HepG2 (cell line): Measurements from ENCODE around the gene DNAJB8. TPM values are rescaled to one million over a fixed set of nuclear protein-coding genes. Genes with fewer than 3 reads are reported as not detected.

Experiments
- ATAC-seq: fragments of 200-7000 bp; cut with Tn5 transposase; 3 replicates; pipeline ENCODE4 v1.9.1; 2020; ENCODE audit warnings: mild to moderate bottlenecking, moderate library complexity
- BruUV-seq: library from RNA; stranded (reverse); fragments of 400-500 nt; replicated peaks from 2 replicates; lab custom pipeline; 2021; lab: Mats Ljungman, UMichigan
- CTCF ChIA-PET: fragments of 300-600 bp; formaldehyde crosslinking; extraction: SDS; loops from one replicate; lab custom pipeline; 2021; ENCODE audit warnings: low total read pairs, inconsistent platforms, low intra/inter-chr PET ratio; lab: Yijun Ruan, JAX
- POLR2A ChIA-PET: fragments of 350-600 bp; sonication (Branson Sonifier 250); formaldehyde crosslinking; loops from one replicate; lab custom pipeline; 2020; ENCODE audit warnings: antibody characterized with exemption, inconsistent platforms; lab: Yijun Ruan, JAX
- DNase-seq: peaks from one replicate; pipeline ENCODE4 v3.0.0-alpha.2; 2015; ENCODE audit warnings: low spot score
- FAIRE-seq: peaks from 3 replicates; lab custom pipeline; 2011; peaks lifted over from hg19 to GRCh38; lab: Jason Lieb, UNC
- H2AFZ ChIP-seq: one replicate; pipeline ENCODE4 v1.6.1; 2011; ENCODE audit warnings: low read length, inconsistent platforms
- H3K27ac ChIP-seq: fragments of 300-600 bp; 3 replicates; pipeline ENCODE4 v1.8.0; 2011; ENCODE audit warnings: mixed run types, mild to moderate bottlenecking, mixed read lengths, low read length, inconsistent platforms; ENCODE audit not compliant: insufficient read depth; ENCODE audit errors: extremely low read length
- H3K27me3 ChIP-seq, 2 experiments: fragments of 200-600 bp in 1 of 2; 2 replicates in 1 of 2; 3 replicates in 1 of 2; pipeline versions ENCODE4 v1.6.0 to v1.8.0; 2011; ENCODE audit warnings: low read length in 2 of 2, mild to moderate bottlenecking in 2 of 2, moderate library complexity in 2 of 2, inconsistent platforms in 1 of 2; ENCODE audit not compliant: insufficient read depth in 2 of 2, control insufficient read depth in 1 of 2
- H3K36me3 ChIP-seq, 2 experiments: fragments of 200-600 bp in 1 of 2; replicated peaks in 1 of 2; 2 replicates in 1 of 2; 3 replicates in 1 of 2; pipeline versions ENCODE4 v1.5.1 to v1.8.0; 2011; ENCODE audit warnings: low read length in 2 of 2, inconsistent platforms in 1 of 2; ENCODE audit not compliant: insufficient read depth in 2 of 2, control insufficient read depth in 1 of 2
- H3K4me1 ChIP-seq: 2 replicates; pipeline ENCODE4 v1.5.1; 2012; ENCODE audit warnings: low read length, inconsistent platforms; ENCODE audit not compliant: insufficient read depth
- H3K4me2 ChIP-seq: 2 replicates; pipeline ENCODE4 v1.6.0; 2011; ENCODE audit warnings: low read depth, low read length, inconsistent platforms
- H3K4me3 ChIP-seq, 3 experiments: fragments of 200-600 bp in 1 of 3; sonication (generic), shearing (Covaris generic) in 1 of 3; replicated peaks in 1 of 3; 2 replicates each; pipeline ENCODE4 v1.5.1; 2011 to 2016; ENCODE audit warnings: low read length in 3 of 3, inconsistent platforms in 2 of 3, low read depth in 2 of 3, mild to moderate bottlenecking in 2 of 3, control low read depth in 1 of 3, mixed read lengths in 1 of 3; ENCODE audit not compliant: insufficient read depth in 1 of 3
- H3K79me2 ChIP-seq: one replicate; pipeline ENCODE4 v1.6.1; 2011; ENCODE audit warnings: low read length, inconsistent platforms; ENCODE audit not compliant: insufficient read depth
- H3K9ac ChIP-seq: 2 replicates; pipeline ENCODE4 v1.6.0; 2011; ENCODE audit warnings: mild to moderate bottlenecking, low read depth, low read length, inconsistent platforms; ENCODE audit not compliant: insufficient read depth
- H3K9me3 ChIP-seq: 2 replicates; pipeline ENCODE4 v1.5.1; 2012; ENCODE audit warnings: mild to moderate bottlenecking, low read length
- H4K20me1 ChIP-seq: 2 replicates; pipeline ENCODE4 v1.6.0; 2011; ENCODE audit warnings: inconsistent platforms, mild to moderate bottlenecking, low read length, moderate library complexity; ENCODE audit not compliant: insufficient read depth
- ASH2L ChIP-seq: fragments of 300-600, 200-600 bp; sonication (generic); IDR thresholded peaks from 2 replicates; pipeline ENCODE4 v1.7.0; 2017; ENCODE audit warnings: low read depth, mild to moderate bottlenecking, moderate library complexity, mixed read lengths, low read length; ENCODE audit not compliant: insufficient read length
- CBFB ChIP-seq: sonication (generic); formaldehyde crosslinking; IDR thresholded peaks from 2 replicates; pipeline ENCODE4 v1.4.0; 2020; ENCODE audit warnings: missing genetic modification reagents
- CCDC6 ChIP-seq: sonication (generic); formaldehyde crosslinking; IDR thresholded peaks from 2 replicates; pipeline ENCODE4 v1.8.1; 2022; ENCODE audit warnings: mild to moderate bottlenecking, missing genetic modification reagents, moderate library complexity
- KLF9 ChIP-seq: IDR thresholded peaks from 2 replicates; pipeline ENCODE4 v1.6.1; 2016; ENCODE audit warnings: low read depth
- KMT2B ChIP-seq: IDR thresholded peaks from 2 replicates; pipeline ENCODE4 v1.6.1; 2016; ENCODE audit warnings: missing genetic modification reagents, missing compliant biosample characterization
- NFE2L2 ChIP-seq: fragments of 150-350 bp; IDR thresholded peaks from 2 replicates; pipeline ENCODE4 v1.6.1; 2014; ENCODE audit warnings: low read length
- PAX8 ChIP-seq: sonication (generic); formaldehyde crosslinking; IDR thresholded peaks from 2 replicates; pipeline ENCODE4 v1.8.0; 2022; ENCODE audit warnings: mild to moderate bottlenecking, missing genetic modification reagents, borderline replicate concordance
- PHB2 ChIP-seq: fragments of 450-650 bp; IDR thresholded peaks from 2 replicates; pipeline ENCODE4 v1.6.1; 2018; ENCODE audit not compliant: partially characterized antibody
- PHF8 ChIP-seq: sonication (generic); formaldehyde crosslinking; IDR thresholded peaks from 2 replicates; pipeline ENCODE4 v1.5.0; 2020; ENCODE audit warnings: missing genetic modification reagents
- PITX1 ChIP-seq: sonication (generic); formaldehyde crosslinking; IDR thresholded peaks from 2 replicates; pipeline ENCODE4 v1.5.1; 2020; ENCODE audit warnings: mild to moderate bottlenecking, missing genetic modification reagents
- REXO4 ChIP-seq: sonication (generic); formaldehyde crosslinking; IDR thresholded peaks from 2 replicates; pipeline ENCODE4 v1.8.0; 2022; ENCODE audit warnings: missing genetic modification reagents, mild to moderate bottlenecking, borderline replicate concordance
- ZFYVE20 ChIP-seq: sonication (generic); formaldehyde crosslinking; IDR thresholded peaks from 2 replicates; pipeline ENCODE4 v1.8.0; 2023; ENCODE audit warnings: low read depth, mild to moderate bottlenecking, moderate library complexity, missing genetic modification reagents, borderline replicate concordance
- ZNF331 ChIP-seq: sonication (generic); formaldehyde crosslinking; IDR thresholded peaks from 2 replicates; pipeline ENCODE4 v1.4.0; 2020; ENCODE audit warnings: missing genetic modification reagents
- ZNF530 ChIP-seq: sonication (generic); formaldehyde crosslinking; IDR thresholded peaks from 2 replicates; pipeline ENCODE4 v1.5.0; 2020; ENCODE audit warnings: low read depth, mild to moderate bottlenecking, missing genetic modification reagents
- ZNF790 ChIP-seq: sonication (generic); formaldehyde crosslinking; IDR thresholded peaks from 2 replicates; pipeline ENCODE4 v1.8.0; 2022; ENCODE audit warnings: missing genetic modification reagents, mild to moderate bottlenecking, borderline replicate concordance
- WGBS: methylation state at CpG from one replicate; pipeline ENCODE4 v1.1.6; 2017; ENCODE audit warnings: low lambda C conversion rate; 5-methylcytosine and 5-hydroxymethylcytosine counted together
- in situ Hi-C: cut with HindIII; loops from 2 replicates; pipeline ENCODE4 v1.10.0; 2017; ENCODE audit warnings: low pct_unique_long_range_greater_than_20kb; ENCODE audit not compliant: extremely low pct_ligation_motif_present
- intact Hi-C: fragments of 100-400 bp; cut with micrococcal nuclease; formaldehyde crosslinking; loops from one replicate; pipeline ENCODE4 v1.10.0; 2022; ENCODE audit not compliant: unreplicated experiment
- polyA plus RNA-seq, 8 experiments: library from polyadenylated mRNA; depleted of rRNA in 3 of 8; stranded (reverse) in 7 of 8; unstranded in 1 of 8; fragments of >200 nt; fragmentation: Illumina TruSeq in 4 of 8; extraction: Trizol in 4 of 8; gene quantifications; 2 replicates each; pipeline versions ENCODE4 v1.2.1 to v1.2.3, GENCODE V29; 2011 to 2016; ENCODE audit warnings: low read depth in 4 of 8, missing spikeins in 1 of 8, mixed read lengths in 1 of 8; ENCODE audit not compliant: insufficient read depth in 1 of 8
- total RNA-seq, 5 experiments: library from RNA; depleted of rRNA; stranded (reverse); fragments of >200 nt; fragmentation: Illumina TruSeq; extraction: Trizol; gene quantifications; 2 replicates each; pipeline ENCODE4 v1.2.3, GENCODE V29; 2016; ENCODE audit warnings: low read depth in 1 of 5
- TF ChIP-seq, protein P1 (sequence below): sonication (generic); formaldehyde crosslinking; IDR thresholded peaks from 2 replicates; pipeline ENCODE4 v1.4.0; 2020; ENCODE audit warnings: missing genetic modification reagents, borderline replicate concordance
- TF ChIP-seq, protein P2 (sequence below): sonication (generic); formaldehyde crosslinking; IDR thresholded peaks from 2 replicates; pipeline ENCODE4 v1.5.0; 2020; ENCODE audit warnings: mild to moderate bottlenecking, missing genetic modification reagents
- TF ChIP-seq, protein P3 (sequence below): IDR thresholded peaks from 2 replicates; pipeline ENCODE4 v1.6.1; 2016; ENCODE audit warnings: low read depth
- TF ChIP-seq, protein P4 (sequence below): sonication (generic); formaldehyde crosslinking; IDR thresholded peaks from 2 replicates; pipeline ENCODE4 v1.8.0; 2022; ENCODE audit warnings: mild to moderate bottlenecking, missing genetic modification reagents, moderate library complexity

Gene DNAJB8
- total and polyA plus RNA-seq, 2 of the 13 experiments (the other 11 are each of a cell fraction or from before 2014, with no cell fraction given): not detected

DNA sequence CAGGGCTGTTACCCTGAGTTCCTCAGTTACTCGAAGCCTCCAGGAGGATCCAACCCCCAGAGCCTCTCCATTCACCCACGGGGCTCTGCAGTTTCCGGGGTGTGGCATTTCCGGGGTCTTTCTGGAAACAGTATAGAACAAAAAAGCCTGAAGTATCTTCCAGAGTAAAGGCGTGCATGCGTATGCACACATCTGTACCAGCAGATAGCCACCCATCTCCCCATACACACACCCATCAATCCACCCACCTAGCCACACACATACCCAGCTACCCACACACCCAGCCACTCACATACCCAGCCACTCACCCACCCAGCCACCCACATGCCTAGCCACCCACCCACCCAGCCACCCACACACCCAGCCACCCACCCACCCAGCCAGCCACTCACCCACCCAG is 2.9 kb upstream of the DNAJB8 start:
- no peaks in the 10 kb centered on the region for H3K4me1 ChIP-seq
- no peaks in the 10 kb centered on the region for H4K20me1 ChIP-seq
- H3K4me2 ChIP-seq: no peak overlapping the region
- 10% methylated on average over 4 of the region's 6 CpGs for WGBS
- H3K27me3 ChIP-seq: peaks cover 18 to 94% of the 10 kb centered on the region in 2 experiments
- ChIA-PET POLR2A (no interaction called here), CTCF (no interaction called here)
- FAIRE-seq (no peak), DNase-seq (no peak), ATAC-seq (no peak)
- intact Hi-C loops: no loop called here
- H3K4me3 ChIP-seq: no peak overlapping the region
- no TSS peak for BruUV-seq
- in situ Hi-C loops: no loop called here
- H3K27ac ChIP-seq: no peak overlapping the region
- no peaks in the 10 kb centered on the region for H3K79me2 ChIP-seq
- TF ChIP-seq KMT2B (CRISPR knock-in tag): no peak
- no peak for TF ChIP-seq CBFB (CRISPR knock-in tag)
- TF ChIP-seq ZFYVE20 (CRISPR knock-in tag): no peak
- no peak for TF ChIP-seq KLF9 (CRISPR knock-in tag)
- TF ChIP-seq REXO4: no peak
- TF ChIP-seq, protein P1, sequence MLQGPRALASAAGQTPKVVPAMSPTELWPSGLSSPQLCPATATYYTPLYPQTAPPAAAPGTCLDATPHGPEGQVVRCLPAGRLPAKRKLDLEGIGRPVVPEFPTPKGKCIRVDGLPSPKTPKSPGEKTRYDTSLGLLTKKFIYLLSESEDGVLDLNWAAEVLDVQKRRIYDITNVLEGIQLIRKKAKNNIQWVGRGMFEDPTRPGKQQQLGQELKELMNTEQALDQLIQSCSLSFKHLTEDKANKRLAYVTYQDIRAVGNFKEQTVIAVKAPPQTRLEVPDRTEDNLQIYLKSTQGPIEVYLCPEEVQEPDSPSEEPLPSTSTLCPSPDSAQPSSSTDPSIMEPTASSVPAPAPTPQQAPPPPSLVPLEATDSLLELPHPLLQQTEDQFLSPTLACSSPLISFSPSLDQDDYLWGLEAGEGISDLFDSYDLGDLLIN: no peak
- TF ChIP-seq ZNF331 (CRISPR knock-in tag): no peak
- no peak for TF ChIP-seq PHB2
- TF ChIP-seq NFE2L2: no peak
- TF ChIP-seq PAX8 (CRISPR knock-in tag): no peak
- TF ChIP-seq ZNF530 (CRISPR knock-in tag): no peak
- TF ChIP-seq ZNF790 (CRISPR knock-in tag): no peak
- TF ChIP-seq, protein P2, sequence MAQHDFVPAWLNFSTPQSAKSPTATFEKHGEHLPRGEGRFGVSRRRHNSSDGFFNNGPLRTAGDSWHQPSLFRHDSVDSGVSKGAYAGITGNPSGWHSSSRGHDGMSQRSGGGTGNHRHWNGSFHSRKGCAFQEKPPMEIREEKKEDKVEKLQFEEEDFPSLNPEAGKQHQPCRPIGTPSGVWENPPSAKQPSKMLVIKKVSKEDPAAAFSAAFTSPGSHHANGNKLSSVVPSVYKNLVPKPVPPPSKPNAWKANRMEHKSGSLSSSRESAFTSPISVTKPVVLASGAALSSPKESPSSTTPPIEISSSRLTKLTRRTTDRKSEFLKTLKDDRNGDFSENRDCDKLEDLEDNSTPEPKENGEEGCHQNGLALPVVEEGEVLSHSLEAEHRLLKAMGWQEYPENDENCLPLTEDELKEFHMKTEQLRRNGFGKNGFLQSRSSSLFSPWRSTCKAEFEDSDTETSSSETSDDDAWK (CRISPR knock-in tag): no peak
- TF ChIP-seq, protein P3, sequence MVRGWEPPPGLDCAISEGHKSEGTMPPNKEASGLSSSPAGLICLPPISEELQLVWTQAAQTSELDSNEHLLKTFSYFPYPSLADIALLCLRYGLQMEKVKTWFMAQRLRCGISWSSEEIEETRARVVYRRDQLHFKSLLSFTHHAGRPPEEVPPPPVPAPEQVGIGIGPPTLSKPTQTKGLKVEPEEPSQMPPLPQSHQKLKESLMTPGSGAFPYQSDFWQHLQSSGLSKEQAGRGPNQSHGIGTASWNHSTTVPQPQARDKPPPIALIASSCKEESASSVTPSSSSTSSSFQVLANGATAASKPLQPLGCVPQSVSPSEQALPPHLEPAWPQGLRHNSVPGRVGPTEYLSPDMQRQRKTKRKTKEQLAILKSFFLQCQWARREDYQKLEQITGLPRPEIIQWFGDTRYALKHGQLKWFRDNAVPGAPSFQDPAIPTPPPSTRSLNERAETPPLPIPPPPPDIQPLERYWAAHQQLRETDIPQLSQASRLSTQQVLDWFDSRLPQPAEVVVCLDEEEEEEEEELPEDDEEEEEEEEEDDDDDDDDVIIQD (CRISPR knock-in tag): no peak
- TF ChIP-seq, protein P4, sequence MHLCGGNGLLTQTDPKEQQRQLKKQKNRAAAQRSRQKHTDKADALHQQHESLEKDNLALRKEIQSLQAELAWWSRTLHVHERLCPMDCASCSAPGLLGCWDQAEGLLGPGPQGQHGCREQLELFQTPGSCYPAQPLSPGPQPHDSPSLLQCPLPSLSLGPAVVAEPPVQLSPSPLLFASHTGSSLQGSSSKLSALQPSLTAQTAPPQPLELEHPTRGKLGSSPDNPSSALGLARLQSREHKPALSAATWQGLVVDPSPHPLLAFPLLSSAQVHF (CRISPR knock-in tag): no peak
- TF ChIP-seq ASH2L: no peak
- no peak for TF ChIP-seq PHF8
- TF ChIP-seq PITX1 (CRISPR knock-in tag): no peak
- no peak for TF ChIP-seq CCDC6 (CRISPR knock-in tag)
- TF ChIP-seq, all 625 proteins: peak for 0
- no peaks in the 10 kb centered on the region for H3K9me3 ChIP-seq
- H3K36me3 ChIP-seq: no peaks in the 10 kb centered on the region
- no peak overlapping the region for H2AFZ ChIP-seq
- H3K9ac ChIP-seq: no peak overlapping the region
